Measurements from ENCODE around the gene ACHE.

The ACHE gene

GRCh38 chr7:100896732-100897608 lies 1.3 kb upstream of the ACHE start:
- no peak for DNase-seq

- peak; percentile 88 for DNase-seq
Measured at GRCh38 chr7:100895956-100896731, 456 bp upstream of the ACHE start.

DNA sequence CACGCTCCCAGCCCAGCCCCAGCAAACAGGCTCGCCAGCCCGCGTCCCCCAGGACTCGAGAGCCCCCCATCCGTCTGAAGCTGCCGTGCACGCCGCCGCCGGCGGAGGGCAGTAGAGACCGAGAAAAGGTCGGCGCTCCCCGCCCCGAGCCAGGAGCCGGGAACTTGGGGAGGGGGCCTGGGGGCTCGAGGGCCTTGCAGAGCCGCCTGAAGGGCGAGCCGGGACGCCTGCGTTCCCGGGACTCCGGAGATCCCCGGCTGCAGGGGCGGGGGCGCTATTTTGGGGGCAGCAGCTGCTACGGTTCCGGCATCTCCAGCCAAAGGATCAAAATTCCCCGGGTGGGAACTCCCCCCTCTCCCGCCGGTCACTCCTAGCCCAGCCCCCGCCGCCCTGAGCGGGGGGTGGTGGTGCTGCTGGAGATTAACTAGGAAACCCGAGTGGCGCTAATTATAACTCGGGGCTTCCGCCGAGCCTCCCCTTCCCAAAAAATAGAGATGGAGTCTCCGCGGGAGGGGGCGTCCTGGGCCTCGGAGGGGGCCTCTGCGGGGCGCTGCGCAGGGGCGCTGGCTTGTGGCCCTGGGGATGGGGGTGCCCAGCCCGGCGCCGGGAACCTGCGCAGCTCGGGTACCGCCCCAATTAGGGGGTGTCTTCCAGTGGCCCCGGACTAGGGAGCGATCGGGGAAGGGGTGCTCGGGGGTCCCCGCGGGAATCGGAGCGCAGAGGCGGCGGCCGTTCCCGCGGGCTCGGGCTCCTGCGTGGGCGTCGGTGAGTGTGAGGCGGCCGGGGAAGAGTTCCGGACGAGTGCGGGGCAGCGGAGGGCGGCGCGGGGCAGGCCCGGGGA lies 608 bp downstream of the ACHE start:
- peak; percentile 86 for DNase-seq

- no peak for DNase-seq
Measured at GRCh38 chr7:100893910-100894721, 1.6 kb downstream of the ACHE start.

DNA sequence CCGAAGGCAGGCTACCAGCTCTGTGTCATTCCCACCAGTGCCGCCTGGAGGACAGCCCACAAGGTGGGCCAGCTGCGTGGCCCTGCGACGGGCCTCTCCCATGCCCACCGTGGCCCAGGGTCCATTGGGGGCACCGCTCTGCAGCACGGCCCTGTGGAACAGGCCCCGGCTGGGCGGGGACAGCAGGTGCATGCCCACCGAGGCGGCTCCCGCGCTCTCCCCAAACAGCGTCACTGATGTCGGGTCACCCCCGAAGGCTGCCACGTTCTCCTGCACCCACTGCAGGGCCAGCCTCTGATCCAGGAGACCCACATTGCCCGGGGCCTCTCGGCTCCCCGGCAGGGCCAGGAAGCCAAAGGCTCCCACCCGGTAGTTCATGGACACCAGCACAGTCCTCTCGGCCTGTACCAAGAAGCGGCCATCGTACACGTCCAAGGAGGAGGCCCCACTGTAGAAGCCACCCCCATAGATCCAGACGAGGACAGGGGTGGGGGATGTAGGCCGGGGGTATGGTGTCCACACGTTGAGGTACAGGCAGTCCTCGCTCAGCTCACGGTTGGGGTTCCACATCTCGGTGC lies 2.3 kb downstream of the ACHE start:
- no peak for DNase-seq

- DNase-seq: no peak
Measured at GRCh38 chr7:100892364-100893317, 3.0 kb downstream of the ACHE start.

DNA sequence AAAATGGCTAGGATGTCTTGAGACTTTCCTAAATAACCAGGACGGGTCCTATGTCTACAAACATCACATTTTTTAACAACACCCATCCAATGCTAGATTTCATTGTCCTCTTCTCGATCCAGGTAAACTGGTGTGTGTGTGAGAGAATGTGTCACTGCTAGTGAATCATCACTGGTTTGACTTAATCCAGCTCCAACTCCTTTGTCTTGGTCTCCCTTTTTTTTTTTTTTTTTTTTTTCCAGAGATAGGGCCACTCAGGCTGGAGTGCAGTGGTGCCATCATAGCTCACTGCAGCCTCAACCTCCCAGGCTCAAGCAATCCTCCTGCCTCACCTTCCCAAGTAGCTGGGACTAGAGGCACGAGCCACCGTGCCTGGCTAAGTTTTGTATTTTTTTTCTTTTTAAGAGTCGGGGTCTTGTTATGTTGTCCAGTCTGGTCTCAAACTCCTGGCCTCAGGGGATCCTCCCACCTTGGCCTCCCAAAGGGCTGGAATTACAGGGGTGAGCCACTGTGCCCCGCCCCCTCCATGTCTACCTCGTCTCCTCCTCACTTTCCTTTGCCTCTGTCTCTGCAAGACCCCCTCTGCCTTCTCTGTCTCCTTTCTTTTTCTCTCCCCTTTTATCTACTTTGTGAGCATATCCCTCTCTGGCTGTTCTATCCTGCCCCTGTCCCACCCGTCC lies 4.0 kb downstream of the ACHE start:
- DNase-seq: no peak

- peak; percentile 67 for DNase-seq
Measured at GRCh38 chr7:100890653-100891567, 4.8 kb downstream of the ACHE start.

DNA sequence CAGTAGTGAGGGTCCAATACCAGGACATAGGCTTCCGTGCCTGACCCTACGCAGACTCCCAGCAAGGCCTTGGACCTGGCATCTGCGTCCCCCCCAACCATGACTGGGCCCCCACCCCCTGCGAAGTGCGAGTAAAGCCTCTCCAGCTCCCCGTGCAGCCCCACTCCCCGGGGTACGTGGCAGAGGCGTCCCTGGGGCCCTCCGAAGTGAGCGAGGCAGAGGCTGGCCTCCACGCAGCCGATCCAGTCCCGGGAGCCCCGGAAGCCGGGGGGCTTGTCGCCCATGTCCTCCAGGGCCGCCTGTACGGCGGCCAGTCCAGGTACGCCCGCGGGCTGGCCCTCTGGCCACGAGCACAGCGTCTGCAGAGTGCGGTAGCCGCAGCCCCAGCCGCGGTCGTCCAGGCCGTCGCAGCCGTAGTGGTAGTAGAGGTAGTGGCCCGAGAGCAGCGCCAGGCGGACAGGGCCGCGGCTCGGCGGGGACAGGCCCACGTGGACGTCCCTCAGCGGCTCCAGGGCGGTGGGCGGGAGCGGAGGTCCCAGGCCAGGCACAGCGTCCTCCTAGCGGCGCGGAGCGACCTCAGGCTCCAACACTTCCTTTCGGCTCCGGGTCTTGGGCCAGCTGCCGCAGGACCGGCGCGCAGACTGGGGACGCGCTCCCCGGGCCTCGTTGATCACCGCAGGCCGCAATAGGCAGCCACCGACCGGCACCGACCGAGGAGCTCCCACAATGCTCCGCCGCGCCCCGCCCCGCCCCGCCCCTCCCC lies 6.5 kb downstream of the ACHE start, which contains the start of gene UFSP1:
Gene UFSP1, minus strand, starts transcription at position 728 of the 763 bp plus-strand sequence. Its CDS starts 444 bp downstream, at position 284.
- no peak for DNase-seq

- no peak for DNase-seq
Measured at GRCh38 chr7:100888291-100888987, 7.2 kb downstream of the ACHE start.

DNA sequence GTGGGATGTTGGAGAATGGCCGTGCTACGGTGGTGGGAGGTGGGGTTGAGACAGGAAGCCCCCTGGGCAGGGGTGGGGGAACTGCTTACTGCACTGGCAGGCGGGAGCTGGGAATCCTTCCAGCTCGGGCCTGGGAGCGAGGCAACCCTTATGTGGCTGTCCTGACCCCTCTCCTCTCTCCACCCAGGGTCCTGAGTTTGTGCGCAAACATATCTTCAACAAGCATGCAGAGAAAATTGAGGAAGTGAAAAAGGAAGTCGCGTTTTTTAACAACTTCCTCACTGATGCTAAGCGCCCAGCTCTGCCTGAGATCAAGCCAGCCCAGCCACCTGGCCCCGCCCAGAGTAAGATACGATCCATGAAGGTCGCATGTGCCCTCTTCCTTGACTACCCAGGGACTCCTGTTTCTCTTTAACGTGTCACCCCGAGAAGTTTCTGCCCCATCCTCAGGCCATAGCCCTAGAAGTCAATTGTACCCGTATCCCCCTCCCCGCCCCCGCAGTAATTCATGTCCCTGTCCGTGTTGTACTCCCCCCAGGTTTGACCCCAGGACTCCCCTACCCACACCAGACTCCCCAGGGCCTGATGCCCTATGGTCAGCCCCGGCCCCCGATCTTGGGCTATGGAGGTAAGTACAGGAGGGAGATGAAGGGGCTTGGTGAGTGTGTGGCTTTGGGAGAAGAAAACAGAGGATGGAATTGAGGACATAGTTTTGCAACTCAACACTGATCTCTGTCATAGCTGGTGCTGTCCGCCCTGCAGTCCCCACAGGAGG lies 8.0 kb downstream of the ACHE start:
- no peak for DNase-seq

GRCh38 chr7:100886936-100887515 lies 8.7 kb downstream of the ACHE start:
- no peak for DNase-seq

GRCh38 chr7:100886142-100886935 lies 9.3 kb downstream of the ACHE start:
- DNase-seq: no peak

DNA sequence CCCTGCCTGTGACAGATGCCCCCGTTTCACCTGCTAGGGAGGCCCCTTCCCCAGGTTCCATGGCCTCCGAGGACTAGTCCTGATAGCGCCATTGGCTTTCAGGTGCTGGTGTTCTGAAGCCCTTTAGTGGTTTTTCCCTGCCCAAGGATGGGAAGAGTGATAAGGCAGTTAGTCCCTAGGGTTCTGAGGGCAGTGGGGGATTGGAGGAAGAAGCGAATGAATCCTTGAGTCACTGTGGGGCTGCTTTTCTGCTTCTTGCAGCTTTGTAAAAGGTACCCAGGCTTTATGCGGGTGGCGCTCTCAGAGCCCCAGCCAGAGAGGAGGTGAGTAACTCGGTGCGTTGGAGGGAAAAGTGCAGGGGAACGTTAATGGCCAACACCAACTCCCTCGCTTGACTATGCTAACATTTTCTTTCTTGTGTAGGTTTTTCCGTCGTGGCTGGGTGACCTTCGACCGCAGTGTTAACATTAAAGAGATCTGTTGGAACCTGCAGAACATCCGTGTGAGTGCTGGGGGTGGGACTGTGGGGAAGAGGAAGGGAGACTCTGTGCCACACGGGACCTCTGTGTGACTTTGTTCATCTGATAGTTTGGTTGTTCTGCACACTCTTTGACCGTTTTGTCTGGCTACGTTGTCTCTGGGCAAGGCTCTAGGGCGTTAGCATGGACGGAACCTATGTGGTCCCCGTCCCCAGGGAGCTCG lies 10.1 kb downstream of the ACHE start:
- no peak for DNase-seq
